Keratinocyte (primary cell): ENCODE data around the gene DOCK1. TPM values are rescaled to one million over a fixed set of nuclear protein-coding genes. Genes with fewer than 3 reads are reported as not detected.

Experiments used
- DNase-seq: peaks from one replicate; pipeline ENCODE4 v3.0.0-alpha.2; 2011; ENCODE audit warnings: low read depth, missing footprints, low spot score
- FAIRE-seq: peaks from 2 replicates; lab custom pipeline; 2011; peaks lifted over from hg19 to GRCh38; lab: Jason Lieb, UNC
- H2AFZ ChIP-seq: 2 replicates; pipeline ENCODE4 v1.6.0; 2012; ENCODE audit warnings: low read length, control low read depth, inconsistent platforms; ENCODE audit not compliant: control insufficient read depth
- H3K27ac ChIP-seq: 2 replicates; pipeline ENCODE4 v1.5.1; 2011; ENCODE audit warnings: low read length; ENCODE audit not compliant: control insufficient read depth, insufficient read depth
- H3K27me3 ChIP-seq: 3 replicates; pipeline ENCODE4 v1.6.0; 2011; ENCODE audit warnings: low read length; ENCODE audit not compliant: control insufficient read depth, insufficient read depth; ENCODE audit errors: extremely low read depth
- H3K36me3 ChIP-seq, 2 experiments: 2 replicates in 1 of 2; 3 replicates in 1 of 2; pipeline ENCODE4 v1.5.1; 2011; ENCODE audit warnings: low read length in 2 of 2, mild to moderate bottlenecking in 1 of 2; ENCODE audit not compliant: control insufficient read depth in 2 of 2, insufficient read depth in 2 of 2; ENCODE audit errors: extremely low read depth in 1 of 2
- H3K4me1 ChIP-seq: 3 replicates; pipeline ENCODE4 v1.5.1; 2011; ENCODE audit warnings: low read length; ENCODE audit not compliant: control insufficient read depth, insufficient read depth; ENCODE audit errors: extremely low read depth
- H3K4me2 ChIP-seq: 3 replicates; pipeline ENCODE4 v1.6.0; 2011; ENCODE audit warnings: low read depth, low read length; ENCODE audit not compliant: control insufficient read depth, insufficient read depth; ENCODE audit errors: extremely low read depth
- H3K4me3 ChIP-seq, 3 experiments: fragments of 200-600 bp in 1 of 3; sonication (generic) in 1 of 3; 2 replicates in 2 of 3; 3 replicates in 1 of 3; pipeline ENCODE4 v1.5.1; 2011 to 2016; ENCODE audit warnings: low read length in 3 of 3, mild to moderate bottlenecking in 3 of 3, control low read depth in 2 of 3, inconsistent platforms in 1 of 3, low read depth in 1 of 3, mixed read lengths in 1 of 3, mixed run types in 1 of 3, moderate library complexity in 1 of 3; ENCODE audit not compliant: control insufficient read depth in 2 of 3, insufficient read depth in 2 of 3; ENCODE audit errors: extremely low read depth in 1 of 3
- H3K79me2 ChIP-seq: 2 replicates; pipeline ENCODE4 v1.6.0; 2012; ENCODE audit warnings: low read length; ENCODE audit not compliant: control insufficient read depth, insufficient read depth
- H3K9ac ChIP-seq: 3 replicates; pipeline ENCODE4 v1.6.0; 2011; ENCODE audit warnings: low read length; ENCODE audit not compliant: control insufficient read depth, insufficient read depth; ENCODE audit errors: extremely low read depth
- H3K9me1 ChIP-seq: 3 replicates; pipeline ENCODE4 v1.6.0; 2011; ENCODE audit warnings: low read length; ENCODE audit not compliant: control insufficient read depth, insufficient read depth; ENCODE audit errors: extremely low read depth
- H3K9me3 ChIP-seq: 2 replicates; pipeline ENCODE4 v1.5.1; 2012; ENCODE audit warnings: low read depth, low read length; ENCODE audit not compliant: control insufficient read depth
- H4K20me1 ChIP-seq: 3 replicates; pipeline ENCODE4 v1.6.0; 2011; ENCODE audit warnings: low read length; ENCODE audit not compliant: control insufficient read depth, insufficient read depth; ENCODE audit errors: extremely low read depth
- EZH2 ChIP-seq: IDR thresholded peaks from one replicate; pipeline ENCODE4 v1.6.1; 2012; ENCODE audit warnings: inconsistent platforms, mild to moderate bottlenecking, low read length, moderate library complexity
- dilution Hi-C: fragments of 300-500 bp; cut with MboI; formaldehyde crosslinking; loops from one replicate; pipeline ENCODE4 v1.7.0; 2020; ENCODE audit warnings: low sequenced_read_pairs; ENCODE audit not compliant: extremely low pct_ligation_motif_present
- polyA plus RNA-seq, 5 experiments: library from polyadenylated mRNA; depleted of rRNA in 3 of 5; stranded (reverse) in 3 of 5; stranded (forward) in 1 of 5; unstranded in 1 of 5; fragments of >200 nt; gene quantifications; 1 replicate in 1 of 5; 2 replicates in 3 of 5; 3 replicates in 1 of 5; pipeline versions ENCODE4 v1.2.1 to v1.2.3, GENCODE V29; 2011 to 2012; ENCODE audit warnings: missing spikeins in 2 of 5, low read depth in 1 of 5, low replicate concordance in 1 of 5
- TF ChIP-seq, protein P1 (sequence below), 3 experiments: IDR thresholded peaks in 1 of 3; conservative IDR thresholded peaks in 1 of 3; optimal IDR thresholded peaks in 1 of 3; 2 replicates in 2 of 3; 3 replicates in 1 of 3; pipeline versions ENCODE3 to v1.5.1; 2011; ENCODE audit warnings: low read length in 3 of 3, mild to moderate bottlenecking in 3 of 3, moderate library complexity in 2 of 3, control low read depth in 1 of 3, inconsistent platforms in 1 of 3; ENCODE audit not compliant: insufficient read depth in 2 of 3; ENCODE audit errors: extremely low read depth in 1 of 3

The DOCK1 gene
- polyA plus RNA-seq, 1 donor (not counting 4 experiments of a cell fraction or from before 2014, with no cell fraction given), result 15.7 TPM

DNA sequence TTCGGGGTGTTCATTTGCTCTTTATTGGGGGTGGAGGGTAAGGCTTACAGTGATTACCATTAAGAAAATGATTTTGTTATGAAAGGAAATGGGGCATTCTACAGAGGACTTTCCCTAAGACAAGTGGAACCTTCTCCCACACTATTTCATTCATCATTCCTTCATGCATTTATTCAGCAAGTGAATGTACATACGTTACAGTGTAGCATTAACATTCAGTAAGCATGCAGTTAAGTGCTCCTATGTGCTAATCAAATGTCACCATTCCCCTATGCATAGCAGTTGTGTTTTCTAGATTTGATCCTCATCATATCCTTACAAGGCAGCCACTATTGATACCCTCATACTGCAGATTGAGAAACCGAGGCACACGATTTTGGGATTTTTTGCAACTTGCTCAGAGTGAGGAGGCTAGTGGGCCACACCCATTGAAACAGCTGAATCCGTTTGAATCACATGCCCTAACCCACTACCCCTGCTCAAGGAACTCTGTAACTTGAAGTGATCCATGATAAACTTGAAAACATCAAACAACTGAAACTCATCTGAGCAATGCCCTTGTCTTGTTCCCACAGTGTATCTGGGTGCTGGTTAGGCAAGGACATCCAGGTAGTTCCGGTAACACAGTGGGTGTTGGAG, 274.5 kb downstream of the DOCK1 start:
- no peak for DNase-seq
- Histone ChIP-seq H3K4me1 (no peaks in the 10 kb centered on the region), H3K9ac (no peak overlapping the region), H2AFZ (no peak overlapping the region), H3K9me1 (no peaks in the 10 kb centered on the region), H3K79me2 (no peaks in the 10 kb centered on the region), H3K9me3 (no peaks in the 10 kb centered on the region), H3K27ac (no peak overlapping the region), H3K36me3 (no peaks in the 10 kb centered on the region), H4K20me1 (no peaks in the 10 kb centered on the region), H3K4me3 (no peak overlapping the region), H3K27me3 (no peaks in the 10 kb centered on the region), H3K4me2 (no peak overlapping the region)
- no peak for FAIRE-seq
- TF ChIP-seq, protein P1, sequence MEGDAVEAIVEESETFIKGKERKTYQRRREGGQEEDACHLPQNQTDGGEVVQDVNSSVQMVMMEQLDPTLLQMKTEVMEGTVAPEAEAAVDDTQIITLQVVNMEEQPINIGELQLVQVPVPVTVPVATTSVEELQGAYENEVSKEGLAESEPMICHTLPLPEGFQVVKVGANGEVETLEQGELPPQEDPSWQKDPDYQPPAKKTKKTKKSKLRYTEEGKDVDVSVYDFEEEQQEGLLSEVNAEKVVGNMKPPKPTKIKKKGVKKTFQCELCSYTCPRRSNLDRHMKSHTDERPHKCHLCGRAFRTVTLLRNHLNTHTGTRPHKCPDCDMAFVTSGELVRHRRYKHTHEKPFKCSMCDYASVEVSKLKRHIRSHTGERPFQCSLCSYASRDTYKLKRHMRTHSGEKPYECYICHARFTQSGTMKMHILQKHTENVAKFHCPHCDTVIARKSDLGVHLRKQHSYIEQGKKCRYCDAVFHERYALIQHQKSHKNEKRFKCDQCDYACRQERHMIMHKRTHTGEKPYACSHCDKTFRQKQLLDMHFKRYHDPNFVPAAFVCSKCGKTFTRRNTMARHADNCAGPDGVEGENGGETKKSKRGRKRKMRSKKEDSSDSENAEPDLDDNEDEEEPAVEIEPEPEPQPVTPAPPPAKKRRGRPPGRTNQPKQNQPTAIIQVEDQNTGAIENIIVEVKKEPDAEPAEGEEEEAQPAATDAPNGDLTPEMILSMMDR (optimal IDR thresholded peaks at IDR 0.05 in 1 of 3, IDR thresholded peaks at IDR 0.05 in 1 of 3, conservative IDR thresholded peaks at IDR 0.05 in 1 of 3; ENCODE audit: extremely low read depth in 1 of 3, insufficient read depth in 2 of 3, low read length in 3 of 3), result no peak
- TF ChIP-seq EZH2, result no peak
- dilution Hi-C loops, result no loop called here

DNA sequence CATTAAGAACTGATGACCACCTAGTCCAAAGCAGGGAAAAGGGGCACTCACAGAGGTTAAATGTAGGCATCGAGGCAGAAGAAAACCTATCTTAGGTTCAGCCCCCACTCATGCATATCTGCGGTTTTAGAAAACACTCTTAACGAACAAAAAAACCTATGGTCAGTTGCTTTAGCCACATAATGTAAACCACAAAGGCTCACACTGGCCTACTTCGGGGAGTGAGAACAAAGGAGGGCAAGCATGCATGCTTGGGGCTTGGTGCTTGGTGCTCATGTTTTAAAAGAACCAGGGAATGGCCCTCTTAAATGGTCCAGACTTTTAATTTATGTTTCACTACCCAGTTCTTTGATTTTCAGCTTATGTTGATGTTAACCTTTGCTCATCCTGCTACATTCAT, 276.9 kb downstream of the DOCK1 start:
- Histone ChIP-seq H3K9me1 (no peaks in the 10 kb centered on the region), H3K4me1 (no peaks in the 10 kb centered on the region), H3K9ac (no peak overlapping the region), H3K4me2 (no peak overlapping the region), H4K20me1 (no peaks in the 10 kb centered on the region), H2AFZ (no peak overlapping the region), H3K27ac (no peak overlapping the region), H3K36me3 (no peaks in the 10 kb centered on the region), H3K27me3 (no peaks in the 10 kb centered on the region), H3K79me2 (no peaks in the 10 kb centered on the region), H3K4me3 (no peak overlapping the region), H3K9me3 (no peaks in the 10 kb centered on the region)
- DNase-seq (no peak), FAIRE-seq (no peak)
- no peak for TF ChIP-seq EZH2
- TF ChIP-seq, protein P1 (optimal IDR thresholded peaks at IDR 0.05 in 1 of 3, IDR thresholded peaks at IDR 0.05 in 1 of 3, conservative IDR thresholded peaks at IDR 0.05 in 1 of 3; ENCODE audit: extremely low read depth in 1 of 3, insufficient read depth in 2 of 3, low read length in 3 of 3), result no peak
- dilution Hi-C loops, result no loop called here
